IMR-90 (cell line): ENCODE data around the gene TOM1L1. TPM values are rescaled to one million over a fixed set of nuclear protein-coding genes. Genes with fewer than 3 reads are reported as not detected.
A peak's percentile ranks its signal among the peaks of the same experiment; 100 is the strongest.

Experiments used
- ATAC-seq: fragments of 200-7000 bp; cut with Tn5 transposase; 2 replicates; pipeline ENCODE4 v1.9.1; 2020; ENCODE audit warnings: low read depth, mild to moderate bottlenecking, moderate library complexity
- BruUV-seq: library from RNA; stranded (reverse); fragments of 400-500 nt; replicated peaks from 2 replicates; lab custom pipeline; 2021; lab: Mats Ljungman, UMichigan
- CTCF ChIA-PET: fragments of 300-600 bp; formaldehyde crosslinking; extraction: SDS; loops from one replicate; lab custom pipeline; 2021; ENCODE audit warnings: antibody characterized with exemption; lab: Yijun Ruan, JAX
- POLR2A ChIA-PET: fragments of 300-600 bp; sonication (Branson Sonifier 250); formaldehyde crosslinking; loops from one replicate; lab custom pipeline; 2022; ENCODE audit warnings: antibody characterized with exemption; ENCODE audit not compliant: unreplicated experiment; lab: Charles Lee
- DNase-seq: peaks from one replicate; pipeline ENCODE4 v3.0.0; 2013
- H2AFZ ChIP-seq: replicated peaks from 2 replicates; pipeline ENCODE3; 2013; ENCODE audit warnings: low read length, mild to moderate bottlenecking; ENCODE audit not compliant: poor library complexity
- H2AK5ac ChIP-seq: 2 replicates; pipeline ENCODE4 v1.6.1; 2013; ENCODE audit warnings: low read depth, low read length, inconsistent platforms
- H2AK9ac ChIP-seq: replicated peaks from 2 replicates; pipeline ENCODE3; 2013; ENCODE audit warnings: mild to moderate bottlenecking, low read depth, low read length, moderate library complexity; ENCODE audit not compliant: poor library complexity
- H2BK120ac ChIP-seq: 2 replicates; pipeline ENCODE4 v1.6.1; 2013; ENCODE audit warnings: low read depth, low read length, inconsistent platforms
- H2BK15ac ChIP-seq: 3 replicates; pipeline ENCODE4 v1.6.1; 2013; ENCODE audit warnings: low read depth, low read length, inconsistent platforms
- H2BK20ac ChIP-seq: 2 replicates; pipeline ENCODE4 v1.6.1; 2013; ENCODE audit warnings: low read depth, mild to moderate bottlenecking, inconsistent platforms, low read length, moderate library complexity
- H2BK5ac ChIP-seq: 2 replicates; pipeline ENCODE4 v1.6.1; 2013; ENCODE audit warnings: mild to moderate bottlenecking, low read depth, low read length, inconsistent platforms; ENCODE audit not compliant: poor library complexity, severe bottlenecking
- H3K14ac ChIP-seq: replicated peaks from 2 replicates; pipeline ENCODE4 v1.6.1; 2013; ENCODE audit warnings: low read depth, low read length, inconsistent platforms
- H3K18ac ChIP-seq: 2 replicates; pipeline ENCODE4 v1.6.1; 2013; ENCODE audit warnings: low read depth, low read length, control low read depth
- H3K23ac ChIP-seq: 2 replicates; pipeline ENCODE4 v1.6.1; 2013; ENCODE audit warnings: low read depth, low read length, inconsistent platforms
- H3K27ac ChIP-seq: 2 replicates; pipeline ENCODE4 v1.5.1; 2013; ENCODE audit warnings: mild to moderate bottlenecking, control low read depth, low read length; ENCODE audit not compliant: insufficient read depth
- H3K27me3 ChIP-seq: 2 replicates; pipeline ENCODE4 v1.6.1; 2013; ENCODE audit warnings: low read length; ENCODE audit not compliant: control insufficient read depth, insufficient read depth
- H3K36me3 ChIP-seq: 2 replicates; pipeline ENCODE4 v1.6.1; 2013; ENCODE audit warnings: low read length, mixed read lengths; ENCODE audit not compliant: control insufficient read depth, insufficient read depth
- H3K4ac ChIP-seq: 2 replicates; pipeline ENCODE4 v1.6.1; 2013; ENCODE audit warnings: low read depth, low read length, inconsistent platforms
- H3K4me1 ChIP-seq: 2 replicates; pipeline ENCODE4 v1.6.1; 2013; ENCODE audit warnings: low read length, mixed read lengths; ENCODE audit not compliant: control insufficient read depth, insufficient read depth
- H3K4me2 ChIP-seq: 2 replicates; pipeline ENCODE4 v1.6.1; 2013; ENCODE audit warnings: low read depth, mild to moderate bottlenecking, control low read depth, low read length, moderate library complexity
- H3K4me3 ChIP-seq: 2 replicates; pipeline ENCODE4 v1.5.1; 2013; ENCODE audit warnings: low read depth, mild to moderate bottlenecking, control low read depth, low read length, moderate library complexity; ENCODE audit not compliant: insufficient read depth
- H3K56ac ChIP-seq: 2 replicates; pipeline ENCODE4 v1.6.1; 2013; ENCODE audit warnings: low read length, inconsistent platforms; ENCODE audit not compliant: insufficient read depth; ENCODE audit errors: extremely low read depth
- H3K79me1 ChIP-seq, 2 experiments: 2 replicates each; pipeline ENCODE4 v1.6.1; 2013; ENCODE audit warnings: low read length in 2 of 2, inconsistent platforms in 1 of 2, low read depth in 1 of 2
- H3K9ac ChIP-seq: 2 replicates; pipeline ENCODE4 v1.6.1; 2013; ENCODE audit warnings: low read depth, low read length, control low read depth
- H3K9me1 ChIP-seq: 2 replicates; pipeline ENCODE4 v1.6.1; 2013; ENCODE audit warnings: low read length, inconsistent platforms; ENCODE audit not compliant: insufficient read depth
- H3K9me3 ChIP-seq: 2 replicates; pipeline ENCODE4 v1.6.1; 2013; ENCODE audit warnings: low read length; ENCODE audit not compliant: control insufficient read depth, insufficient read depth
- H4K20me1 ChIP-seq: 2 replicates; pipeline ENCODE4 v1.6.1; 2013; ENCODE audit warnings: low read length, inconsistent platforms; ENCODE audit not compliant: insufficient read depth
- H4K5ac ChIP-seq: 2 replicates; pipeline ENCODE4 v1.6.1; 2013; ENCODE audit warnings: mild to moderate bottlenecking, low read depth, low read length, control low read depth
- H4K8ac ChIP-seq, 2 experiments: 2 replicates each; pipeline ENCODE4 v1.6.1; 2013; ENCODE audit warnings: low read depth in 2 of 2, low read length in 2 of 2, control low read depth in 1 of 2, inconsistent platforms in 1 of 2
- H4K91ac ChIP-seq: 2 replicates; pipeline ENCODE4 v1.6.1; 2013; ENCODE audit warnings: low read depth, low read length, inconsistent platforms; ENCODE audit not compliant: insufficient read depth
- CEBPB ChIP-seq: IDR thresholded peaks from 2 replicates; pipeline ENCODE4 v1.6.1; 2012; ENCODE audit warnings: low read depth, low read length, improper control_type of control experiment
- CHD1 ChIP-seq: IDR thresholded peaks from 2 replicates; pipeline ENCODE4 v1.6.1; 2012; ENCODE audit warnings: low read depth, low read length, improper control_type of control experiment
- CTCF ChIP-seq: conservative IDR thresholded peaks from 2 replicates; pipeline ENCODE4 v1.5.1; 2012; ENCODE audit warnings: mild to moderate bottlenecking, low read depth, low read length, improper control_type of control experiment
- MXI1 ChIP-seq: IDR thresholded peaks from 2 replicates; pipeline ENCODE4 v1.6.1; 2012; ENCODE audit warnings: low read depth, mild to moderate bottlenecking, low read length, moderate library complexity, borderline replicate concordance
- NFE2L2 ChIP-seq: fragments of 150-350 bp; IDR thresholded peaks from 2 replicates; pipeline ENCODE4 v1.6.1; 2016; ENCODE audit warnings: low read depth, mild to moderate bottlenecking, low read length
- RAD21 ChIP-seq: IDR thresholded peaks from 2 replicates; pipeline ENCODE4 v1.6.1; 2012; ENCODE audit warnings: low read length, improper control_type of control experiment
- RCOR1 ChIP-seq: IDR thresholded peaks from 2 replicates; pipeline ENCODE4 v1.6.1; 2012; ENCODE audit warnings: mild to moderate bottlenecking, low read length, improper control_type of control experiment; ENCODE audit not compliant: insufficient replicate concordance
- RFX5 ChIP-seq: IDR thresholded peaks from 2 replicates; pipeline ENCODE4 v1.8.0; 2012; ENCODE audit warnings: low read depth, mild to moderate bottlenecking, low read length, moderate library complexity
- SMC3 ChIP-seq: fragments of 150-350 bp; IDR thresholded peaks from 2 replicates; pipeline ENCODE4 v1.6.1; 2016; ENCODE audit warnings: low read depth, mild to moderate bottlenecking, antibody characterized with exemption, low read length, moderate library complexity
- WGBS, 2 experiments: methylation state at CpG; one replicate each; pipeline versions ENCODE4 v1.1.5 to v1.1.7; 2013; ENCODE audit warnings: missing lambda C conversion rate in 2 of 2; ENCODE audit not compliant: insufficient read length in 1 of 2; ENCODE audit errors: extremely low coverage in 2 of 2; 5-methylcytosine and 5-hydroxymethylcytosine counted together
- dilution Hi-C: fragments of 300-500 bp; cut with HindIII; formaldehyde crosslinking; loops from one replicate; pipeline ENCODE4 v1.14.3; 2018; ENCODE audit warnings: low sequenced_read_pairs; ENCODE audit not compliant: unreplicated experiment
- in situ Hi-C: fragments of 300-500 bp; cut with MboI; formaldehyde crosslinking; loops from 3 replicates; pipeline ENCODE4 v1.14.3; 2019; ENCODE audit warnings: low sequenced_read_pairs, inconsistent platforms, mixed read lengths
- intact Hi-C: fragments of 100-400 bp; cut with micrococcal nuclease; formaldehyde crosslinking; loops from 2 replicates; pipeline ENCODE4 v1.10.0; 2022
- polyA plus RNA-seq, 3 experiments: library from polyadenylated mRNA; depleted of rRNA; stranded (reverse); fragments of >200 nt; gene quantifications; 2 replicates each; pipeline ENCODE4 v1.2.3, GENCODE V29; 2012; ENCODE audit warnings: low replicate concordance in 1 of 3
- total RNA-seq: library from RNA; depleted of rRNA; stranded (reverse); fragments of >200 nt; gene quantifications from 2 replicates; pipeline ENCODE4 v1.2.3, GENCODE V29; 2012
- TF ChIP-seq, protein P1 (sequence below): fragments of 150-350 bp; IDR thresholded peaks from 2 replicates; pipeline ENCODE4 v1.6.1; 2017; ENCODE audit warnings: mild to moderate bottlenecking, antibody characterized with exemption, low read length, low read depth
- TF ChIP-seq, protein P2 (sequence below): fragments of 150-350 bp; IDR thresholded peaks from 2 replicates; pipeline ENCODE4 v1.6.1; 2016; ENCODE audit warnings: low read depth, mild to moderate bottlenecking, low read length, moderate library complexity, borderline replicate concordance

TOM1L1 gene
- total and polyA plus RNA-seq, 2 of the 4 experiments (the other 2 are of a cell fraction): 13.0 to 20.1 TPM

- Histone ChIP-seq H3K14ac (no peak overlapping the region), H3K27ac (no peak overlapping the region), H3K4me3 (no peak overlapping the region), H3K4me1 (no peaks in the 10 kb centered on the region), H3K9me3 (no peaks in the 10 kb centered on the region), H2BK20ac (no peak overlapping the region), H3K27me3 (no peaks in the 10 kb centered on the region), H2AK5ac (no peak overlapping the region), H4K8ac (no peak overlapping the region), H2BK5ac (no peak overlapping the region), H2AFZ (no peak overlapping the region), H2BK120ac (no peak overlapping the region), H3K4ac (no peak overlapping the region), H4K5ac (no peak overlapping the region), H3K4me2 (no peak overlapping the region), H3K9me1 (no peaks in the 10 kb centered on the region), H3K36me3 (peaks cover 8% of the 10 kb centered on the region), H2AK9ac (no peak overlapping the region), H3K18ac (no peak overlapping the region), H3K79me1 (no peaks in the 10 kb centered on the region), H3K23ac (no peak overlapping the region), H3K56ac (no peak overlapping the region), H2BK15ac (no peak overlapping the region), H3K9ac (no peak overlapping the region), H4K20me1 (no peaks in the 10 kb centered on the region), H4K91ac (no peak overlapping the region)
- intact Hi-C loops (no loop called here), in situ Hi-C loops (no loop called here), dilution Hi-C loops (no loop called here)
- TF ChIP-seq MXI1: no peak
- TF ChIP-seq RAD21: no peak
- TF ChIP-seq, protein P1, sequence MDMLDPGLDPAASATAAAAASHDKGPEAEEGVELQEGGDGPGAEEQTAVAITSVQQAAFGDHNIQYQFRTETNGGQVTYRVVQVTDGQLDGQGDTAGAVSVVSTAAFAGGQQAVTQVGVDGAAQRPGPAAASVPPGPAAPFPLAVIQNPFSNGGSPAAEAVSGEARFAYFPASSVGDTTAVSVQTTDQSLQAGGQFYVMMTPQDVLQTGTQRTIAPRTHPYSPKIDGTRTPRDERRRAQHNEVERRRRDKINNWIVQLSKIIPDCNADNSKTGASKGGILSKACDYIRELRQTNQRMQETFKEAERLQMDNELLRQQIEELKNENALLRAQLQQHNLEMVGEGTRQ: no peak
- no peak for TF ChIP-seq RFX5
- TF ChIP-seq SMC3: no peak
- TF ChIP-seq CHD1: no peak
- TF ChIP-seq CEBPB: no peak
- TF ChIP-seq, protein P2, sequence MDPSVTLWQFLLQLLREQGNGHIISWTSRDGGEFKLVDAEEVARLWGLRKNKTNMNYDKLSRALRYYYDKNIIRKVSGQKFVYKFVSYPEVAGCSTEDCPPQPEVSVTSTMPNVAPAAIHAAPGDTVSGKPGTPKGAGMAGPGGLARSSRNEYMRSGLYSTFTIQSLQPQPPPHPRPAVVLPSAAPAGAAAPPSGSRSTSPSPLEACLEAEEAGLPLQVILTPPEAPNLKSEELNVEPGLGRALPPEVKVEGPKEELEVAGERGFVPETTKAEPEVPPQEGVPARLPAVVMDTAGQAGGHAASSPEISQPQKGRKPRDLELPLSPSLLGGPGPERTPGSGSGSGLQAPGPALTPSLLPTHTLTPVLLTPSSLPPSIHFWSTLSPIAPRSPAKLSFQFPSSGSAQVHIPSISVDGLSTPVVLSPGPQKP: no peak
- TF ChIP-seq RCOR1: no peak
- no peak for TF ChIP-seq NFE2L2
- TF ChIP-seq CTCF: no peak
- ChIA-PET POLR2A (no interaction called here), CTCF (interaction anchor here (0.9 kb wide), 1 partner anchor 14 kb away, joined by 3 read pairs; no protein-coding TSS in a partner anchor)
- ATAC-seq (peak; percentile 37), DNase-seq (peak; percentile 11)
- no CpG with 5 or more reads among the region's 1 CpG for WGBS, 2 experiments
- no TSS peak for BruUV-seq
These were observed 32.1 kb downstream of the TOM1L1 start for GRCh38 chr17:54932711-54933110.
